HL-60 (cell line): Measurements from ENCODE around the gene ZNF579.

Source experiments
- TF ChIP-seq, protein P1 (sequence below): IDR thresholded peaks from one replicate; pipeline ENCODE4 v1.5.1; 2011; ENCODE audit warnings: low read length, control low read depth, inconsistent platforms; ENCODE audit not compliant: insufficient read depth
- TF ChIP-seq, protein P2 (sequence below): IDR thresholded peaks from 2 replicates; pipeline ENCODE4 v1.6.1; 2012; ENCODE audit warnings: low read depth; ENCODE audit not compliant: insufficient replicate concordance

DNA sequence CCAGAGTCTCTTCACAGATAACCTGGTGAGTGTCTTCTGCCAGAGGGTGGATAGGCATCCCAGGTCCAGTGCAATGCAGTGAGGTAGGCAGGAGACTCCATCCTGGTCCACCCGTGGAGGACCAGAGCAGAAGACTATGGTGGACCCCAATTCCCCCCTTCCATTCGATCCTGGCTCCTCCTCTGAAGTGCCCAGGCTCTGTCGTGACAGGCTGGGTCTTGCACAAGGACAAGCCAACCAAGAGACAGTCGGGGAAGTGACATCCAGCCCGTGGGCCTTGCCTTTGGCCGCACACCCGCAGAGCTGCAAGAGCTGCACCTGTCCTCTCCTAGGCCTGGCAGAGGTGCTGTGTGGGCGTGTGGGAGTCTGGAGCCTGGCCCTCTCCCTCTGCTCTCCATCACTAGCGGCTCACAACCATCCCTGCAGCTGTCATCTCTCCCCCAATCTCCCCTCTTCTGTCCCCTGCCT lies 40.6 kb upstream of the ZNF579 start:
- TF ChIP-seq, protein P1, sequence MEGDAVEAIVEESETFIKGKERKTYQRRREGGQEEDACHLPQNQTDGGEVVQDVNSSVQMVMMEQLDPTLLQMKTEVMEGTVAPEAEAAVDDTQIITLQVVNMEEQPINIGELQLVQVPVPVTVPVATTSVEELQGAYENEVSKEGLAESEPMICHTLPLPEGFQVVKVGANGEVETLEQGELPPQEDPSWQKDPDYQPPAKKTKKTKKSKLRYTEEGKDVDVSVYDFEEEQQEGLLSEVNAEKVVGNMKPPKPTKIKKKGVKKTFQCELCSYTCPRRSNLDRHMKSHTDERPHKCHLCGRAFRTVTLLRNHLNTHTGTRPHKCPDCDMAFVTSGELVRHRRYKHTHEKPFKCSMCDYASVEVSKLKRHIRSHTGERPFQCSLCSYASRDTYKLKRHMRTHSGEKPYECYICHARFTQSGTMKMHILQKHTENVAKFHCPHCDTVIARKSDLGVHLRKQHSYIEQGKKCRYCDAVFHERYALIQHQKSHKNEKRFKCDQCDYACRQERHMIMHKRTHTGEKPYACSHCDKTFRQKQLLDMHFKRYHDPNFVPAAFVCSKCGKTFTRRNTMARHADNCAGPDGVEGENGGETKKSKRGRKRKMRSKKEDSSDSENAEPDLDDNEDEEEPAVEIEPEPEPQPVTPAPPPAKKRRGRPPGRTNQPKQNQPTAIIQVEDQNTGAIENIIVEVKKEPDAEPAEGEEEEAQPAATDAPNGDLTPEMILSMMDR, result no peak
- TF ChIP-seq, protein P2, sequence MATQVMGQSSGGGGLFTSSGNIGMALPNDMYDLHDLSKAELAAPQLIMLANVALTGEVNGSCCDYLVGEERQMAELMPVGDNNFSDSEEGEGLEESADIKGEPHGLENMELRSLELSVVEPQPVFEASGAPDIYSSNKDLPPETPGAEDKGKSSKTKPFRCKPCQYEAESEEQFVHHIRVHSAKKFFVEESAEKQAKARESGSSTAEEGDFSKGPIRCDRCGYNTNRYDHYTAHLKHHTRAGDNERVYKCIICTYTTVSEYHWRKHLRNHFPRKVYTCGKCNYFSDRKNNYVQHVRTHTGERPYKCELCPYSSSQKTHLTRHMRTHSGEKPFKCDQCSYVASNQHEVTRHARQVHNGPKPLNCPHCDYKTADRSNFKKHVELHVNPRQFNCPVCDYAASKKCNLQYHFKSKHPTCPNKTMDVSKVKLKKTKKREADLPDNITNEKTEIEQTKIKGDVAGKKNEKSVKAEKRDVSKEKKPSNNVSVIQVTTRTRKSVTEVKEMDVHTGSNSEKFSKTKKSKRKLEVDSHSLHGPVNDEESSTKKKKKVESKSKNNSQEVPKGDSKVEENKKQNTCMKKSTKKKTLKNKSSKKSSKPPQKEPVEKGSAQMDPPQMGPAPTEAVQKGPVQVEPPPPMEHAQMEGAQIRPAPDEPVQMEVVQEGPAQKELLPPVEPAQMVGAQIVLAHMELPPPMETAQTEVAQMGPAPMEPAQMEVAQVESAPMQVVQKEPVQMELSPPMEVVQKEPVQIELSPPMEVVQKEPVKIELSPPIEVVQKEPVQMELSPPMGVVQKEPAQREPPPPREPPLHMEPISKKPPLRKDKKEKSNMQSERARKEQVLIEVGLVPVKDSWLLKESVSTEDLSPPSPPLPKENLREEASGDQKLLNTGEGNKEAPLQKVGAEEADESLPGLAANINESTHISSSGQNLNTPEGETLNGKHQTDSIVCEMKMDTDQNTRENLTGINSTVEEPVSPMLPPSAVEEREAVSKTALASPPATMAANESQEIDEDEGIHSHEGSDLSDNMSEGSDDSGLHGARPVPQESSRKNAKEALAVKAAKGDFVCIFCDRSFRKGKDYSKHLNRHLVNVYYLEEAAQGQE, result no peak
